AG10803 (cell line): ENCODE results near the gene IQCE.

Experiments used
- DNase-seq: peaks from one replicate; pipeline ENCODE4 v3.0.0; 2010; ENCODE audit warnings: low read depth
- H3K4me3 ChIP-seq: 2 replicates; pipeline ENCODE4 v1.5.1; 2011; ENCODE audit warnings: mild to moderate bottlenecking, low read length, control low read depth
- TF ChIP-seq, protein P1 (sequence below): conservative IDR thresholded peaks from 2 replicates; pipeline ENCODE4 v1.5.1; 2011; ENCODE audit warnings: mild to moderate bottlenecking, low read length, control low read depth, inconsistent platforms

The IQCE gene

DNA sequence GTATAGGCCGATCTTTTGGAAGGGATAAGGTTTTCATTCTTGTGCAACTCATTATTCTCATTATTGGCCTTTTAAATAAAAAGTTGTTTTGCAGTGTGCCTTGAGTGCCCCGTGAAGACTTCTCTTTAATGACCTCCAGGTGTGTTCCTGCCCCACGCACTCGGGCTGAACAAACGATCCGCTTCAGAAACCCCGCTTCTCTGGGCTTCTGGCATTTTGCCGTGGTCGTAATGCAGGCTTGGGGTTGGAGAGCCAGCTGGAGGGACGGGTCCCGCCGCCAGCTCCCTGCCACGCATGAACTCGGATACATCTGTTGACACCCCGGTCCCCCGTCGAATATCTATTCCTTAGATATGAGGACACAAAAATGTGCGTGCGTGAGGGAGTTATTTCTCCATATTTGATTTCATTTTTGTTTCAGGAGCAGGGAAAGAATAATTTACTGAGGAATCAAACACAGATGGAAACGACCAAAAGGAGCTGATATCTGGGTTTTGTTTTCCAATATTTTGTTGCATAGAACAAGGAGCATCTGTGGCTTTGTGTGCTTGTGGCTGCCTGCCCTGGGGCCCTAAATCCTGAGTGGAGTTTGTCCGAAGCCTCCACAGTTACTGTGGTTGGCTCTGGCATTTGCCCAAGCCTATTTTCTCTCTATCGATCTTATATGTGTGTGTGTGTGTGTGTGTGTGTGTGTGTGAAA, 56.0 kb downstream of the IQCE start:
- TF ChIP-seq, protein P1, sequence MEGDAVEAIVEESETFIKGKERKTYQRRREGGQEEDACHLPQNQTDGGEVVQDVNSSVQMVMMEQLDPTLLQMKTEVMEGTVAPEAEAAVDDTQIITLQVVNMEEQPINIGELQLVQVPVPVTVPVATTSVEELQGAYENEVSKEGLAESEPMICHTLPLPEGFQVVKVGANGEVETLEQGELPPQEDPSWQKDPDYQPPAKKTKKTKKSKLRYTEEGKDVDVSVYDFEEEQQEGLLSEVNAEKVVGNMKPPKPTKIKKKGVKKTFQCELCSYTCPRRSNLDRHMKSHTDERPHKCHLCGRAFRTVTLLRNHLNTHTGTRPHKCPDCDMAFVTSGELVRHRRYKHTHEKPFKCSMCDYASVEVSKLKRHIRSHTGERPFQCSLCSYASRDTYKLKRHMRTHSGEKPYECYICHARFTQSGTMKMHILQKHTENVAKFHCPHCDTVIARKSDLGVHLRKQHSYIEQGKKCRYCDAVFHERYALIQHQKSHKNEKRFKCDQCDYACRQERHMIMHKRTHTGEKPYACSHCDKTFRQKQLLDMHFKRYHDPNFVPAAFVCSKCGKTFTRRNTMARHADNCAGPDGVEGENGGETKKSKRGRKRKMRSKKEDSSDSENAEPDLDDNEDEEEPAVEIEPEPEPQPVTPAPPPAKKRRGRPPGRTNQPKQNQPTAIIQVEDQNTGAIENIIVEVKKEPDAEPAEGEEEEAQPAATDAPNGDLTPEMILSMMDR, result no peak
- H3K4me3 ChIP-seq, result peak overlapping the region; percentile 5; the same call in 1 of the 2 replicates
- peak; percentile 48 for DNase-seq

DNA sequence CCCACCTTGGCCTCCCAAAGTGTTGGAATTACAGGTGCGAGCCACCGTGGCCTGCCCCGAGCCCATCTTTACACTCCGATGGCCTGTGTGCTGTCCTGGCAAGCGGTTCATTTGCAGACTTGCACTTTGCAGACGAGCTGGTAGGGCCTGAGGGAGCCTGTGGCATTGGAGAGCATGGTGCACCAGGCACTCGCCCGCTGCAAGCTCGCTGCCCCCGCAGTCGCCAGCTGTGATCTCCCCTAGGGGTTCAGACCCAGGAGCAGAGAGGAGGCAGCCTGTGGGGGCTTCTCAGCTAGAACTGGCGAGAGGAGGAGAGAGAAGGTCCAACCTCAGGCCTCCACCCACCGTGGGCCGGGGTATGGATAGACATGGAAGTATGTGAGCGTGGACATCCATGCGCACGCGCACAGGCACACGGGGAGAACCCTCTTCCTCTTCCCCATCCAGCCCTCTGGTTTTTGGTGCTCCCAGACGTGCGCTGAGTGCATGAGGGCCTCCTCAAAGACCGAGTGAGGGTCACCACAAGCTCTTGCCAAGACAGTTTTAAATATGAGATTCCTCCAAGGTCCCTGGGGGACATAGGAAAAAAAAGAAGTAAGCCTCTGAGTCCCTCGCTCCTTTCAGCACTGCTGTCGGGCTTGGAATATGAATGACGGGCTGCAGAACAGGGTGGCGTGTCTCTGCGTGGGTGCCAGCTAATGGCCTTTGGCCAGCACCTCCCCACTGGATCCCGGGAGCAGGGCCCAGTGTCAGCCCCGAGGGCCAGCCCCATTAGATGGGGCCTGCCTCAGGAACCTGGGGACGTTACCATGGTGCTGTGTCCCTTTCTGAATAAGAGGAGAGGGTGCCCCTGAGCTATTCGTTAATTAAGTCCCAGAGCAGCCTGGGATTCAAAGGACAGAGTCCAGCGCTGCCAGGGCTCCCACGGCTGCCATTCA, 57.9 kb downstream of the IQCE start:
- TF ChIP-seq, protein P1, result no peak
- DNase-seq, result no peak
- H3K4me3 ChIP-seq, result no peak overlapping the region

DNA sequence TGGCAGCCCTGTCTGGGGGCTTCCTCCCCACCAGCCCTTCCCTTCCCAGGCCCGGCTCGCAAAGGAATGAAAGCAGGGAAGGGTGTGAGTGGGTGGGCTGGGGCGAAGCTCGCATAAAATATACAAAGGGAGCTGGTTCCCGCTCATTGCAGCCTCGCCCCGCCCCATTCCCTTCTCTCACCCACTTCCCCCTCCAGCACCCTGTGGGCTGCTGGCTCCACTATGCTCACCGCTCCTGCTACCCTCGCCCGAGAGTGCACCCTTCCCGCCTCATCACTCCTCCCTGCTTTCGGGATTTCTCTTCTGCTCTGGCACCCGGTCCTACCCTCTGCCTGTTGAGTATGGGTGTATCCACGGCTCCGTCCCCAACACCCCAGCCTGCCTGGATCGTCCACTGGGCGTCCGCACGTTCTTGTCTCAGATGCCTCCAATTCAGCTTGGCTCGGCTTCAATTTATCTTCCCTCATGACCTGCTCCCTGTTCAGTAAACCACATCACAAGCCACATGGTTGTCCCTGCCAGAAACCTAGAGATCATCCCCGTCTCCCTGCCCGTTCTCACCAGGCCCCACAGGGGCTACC, 58.6 kb downstream of the IQCE start:
- no peak for DNase-seq
- TF ChIP-seq, protein P1, result no peak
- H3K4me3 ChIP-seq, result no peak overlapping the region

DNA sequence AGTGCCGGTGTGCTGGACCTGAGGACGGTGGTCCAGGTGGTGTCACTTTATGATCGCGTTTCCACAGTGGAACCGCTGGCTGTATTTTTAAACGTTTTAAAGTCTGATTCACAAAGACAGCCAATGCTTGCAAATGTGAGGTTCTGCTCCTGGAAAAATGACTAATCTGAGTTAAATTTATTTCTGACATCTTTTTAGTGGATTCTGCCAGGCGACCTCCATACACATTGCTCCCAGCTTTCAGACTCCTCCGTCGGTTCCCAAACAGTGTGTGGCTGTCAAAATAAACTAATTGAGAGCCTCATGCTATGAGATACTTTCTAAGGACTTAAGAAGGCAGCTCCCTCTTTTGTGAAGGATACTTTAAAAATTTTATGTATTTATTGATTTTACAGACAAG, 60.3 kb downstream of the IQCE start:
- DNase-seq, result peak; percentile 61
- H3K4me3 ChIP-seq, result peak overlapping the region; percentile 24
- TF ChIP-seq, protein P1, result no peak

DNA sequence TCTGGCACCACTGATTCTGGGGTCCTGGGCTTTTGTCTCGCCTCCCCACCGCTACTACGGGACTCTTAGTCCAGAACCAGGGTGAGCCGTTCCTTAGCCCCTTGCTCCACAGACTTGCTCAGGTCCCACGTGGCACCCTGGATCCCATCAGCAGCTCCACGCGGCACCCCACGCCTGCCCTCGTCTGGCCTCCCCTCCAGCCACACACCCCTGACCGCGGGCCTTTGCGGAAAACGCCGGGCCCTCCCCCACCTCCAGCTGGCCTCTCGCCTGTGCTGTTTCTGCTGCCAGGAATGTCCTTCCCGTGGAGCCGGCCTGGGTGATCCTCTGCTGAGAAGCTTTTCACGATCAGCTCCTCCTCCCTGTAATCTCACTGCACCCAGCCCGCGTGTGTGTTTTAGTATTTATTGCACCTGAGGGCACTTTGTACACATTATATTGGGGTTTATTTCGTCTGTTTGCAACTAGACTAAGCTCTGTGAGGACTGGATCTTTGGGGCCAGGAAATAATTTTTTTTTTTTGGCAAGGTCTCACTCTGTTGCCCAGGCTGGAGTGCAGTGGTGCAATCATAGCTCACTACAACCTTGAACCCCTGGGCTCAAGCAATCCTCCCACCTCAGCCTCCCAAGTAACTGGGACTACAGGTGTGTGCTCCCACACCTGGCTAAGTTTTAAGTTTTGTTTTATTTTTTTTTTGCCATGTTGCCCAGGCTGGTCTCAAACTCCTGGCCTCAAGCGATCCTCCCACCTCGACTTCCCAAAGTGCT, 62.5 kb downstream of the IQCE start:
- TF ChIP-seq, protein P1, result no peak
- no peak overlapping the region for H3K4me3 ChIP-seq
- peak; percentile 68 for DNase-seq

DNA sequence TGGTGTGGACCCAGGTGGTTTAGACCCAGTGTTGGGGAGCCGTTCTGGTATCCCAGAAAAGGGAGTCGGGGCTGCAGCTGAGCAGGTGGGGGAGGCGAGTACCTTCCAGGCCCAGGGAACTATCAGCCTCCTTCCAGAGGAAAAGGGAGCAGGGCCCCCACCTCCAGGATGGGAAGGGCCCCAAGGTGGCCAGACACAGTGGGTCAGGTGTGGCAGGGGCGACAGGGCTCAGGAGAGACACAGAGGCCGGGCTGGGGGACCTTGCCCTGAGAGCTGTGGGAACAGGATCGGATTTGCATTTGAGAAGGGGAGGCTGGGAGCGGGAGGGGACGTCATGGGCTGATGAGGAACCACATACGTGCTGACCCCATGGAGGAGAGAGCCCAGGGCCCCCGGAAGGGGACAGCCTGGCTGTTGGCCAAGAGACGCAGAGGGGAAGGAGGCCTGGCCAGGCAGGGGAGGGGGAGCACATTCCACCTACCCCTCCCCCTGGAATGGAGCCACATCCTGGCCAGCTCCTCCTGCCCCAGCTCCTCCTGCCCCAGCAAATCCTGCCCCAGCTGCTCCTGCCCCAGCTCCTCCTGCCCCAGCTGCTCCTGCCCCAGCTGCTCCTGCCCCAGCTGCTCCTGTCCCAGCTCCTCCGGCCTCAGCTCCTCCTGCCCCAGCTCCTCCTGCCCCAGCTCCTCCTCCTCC, 63.3 kb downstream of the IQCE start:
- no peak overlapping the region for H3K4me3 ChIP-seq
- no peak for DNase-seq
- TF ChIP-seq, protein P1, result no peak
